NT2/D1 (cell line): ENCODE results near the gene PLCB1.

Experiments
- DNase-seq: peaks from one replicate; pipeline ENCODE4 v3.0.0-alpha.2; 2011; ENCODE audit warnings: low read depth, low spot score
- H3K27me3 ChIP-seq: 2 replicates; pipeline ENCODE4 v1.6.0; 2011; ENCODE audit warnings: mild to moderate bottlenecking; ENCODE audit not compliant: insufficient read length, insufficient read depth
- H3K36me3 ChIP-seq: 2 replicates; pipeline ENCODE4 v1.6.1; 2011; ENCODE audit warnings: mild to moderate bottlenecking, low read length, mixed read lengths; ENCODE audit not compliant: insufficient read depth, insufficient read length
- H3K4me1 ChIP-seq: 2 replicates; pipeline ENCODE4 v1.5.1; 2011; ENCODE audit not compliant: insufficient read depth, insufficient read length
- H3K4me3 ChIP-seq: 2 replicates; pipeline ENCODE4 v1.5.1; 2011; ENCODE audit warnings: low read depth; ENCODE audit not compliant: insufficient read length
- H3K9ac ChIP-seq: 2 replicates; pipeline ENCODE4 v1.6.0; 2011; ENCODE audit warnings: low read depth; ENCODE audit not compliant: insufficient read length
- H3K9me3 ChIP-seq: 2 replicates; pipeline ENCODE4 v1.5.1; 2011; ENCODE audit warnings: mild to moderate bottlenecking, low read length; ENCODE audit not compliant: insufficient read depth
- SUZ12 ChIP-seq: IDR thresholded peaks from 2 replicates; pipeline ENCODE4 v1.6.1; 2011; ENCODE audit not compliant: insufficient read length, insufficient read depth; ENCODE audit errors: extremely low read depth
- YY1 ChIP-seq: IDR thresholded peaks from 2 replicates; pipeline ENCODE4 v1.6.1; 2011; ENCODE audit not compliant: insufficient read length, insufficient read depth
- ZNF274 ChIP-seq: IDR thresholded peaks from 2 replicates; pipeline ENCODE4 v1.6.1; 2011; ENCODE audit warnings: mild to moderate bottlenecking, low read depth, low read length

Gene PLCB1

DNA sequence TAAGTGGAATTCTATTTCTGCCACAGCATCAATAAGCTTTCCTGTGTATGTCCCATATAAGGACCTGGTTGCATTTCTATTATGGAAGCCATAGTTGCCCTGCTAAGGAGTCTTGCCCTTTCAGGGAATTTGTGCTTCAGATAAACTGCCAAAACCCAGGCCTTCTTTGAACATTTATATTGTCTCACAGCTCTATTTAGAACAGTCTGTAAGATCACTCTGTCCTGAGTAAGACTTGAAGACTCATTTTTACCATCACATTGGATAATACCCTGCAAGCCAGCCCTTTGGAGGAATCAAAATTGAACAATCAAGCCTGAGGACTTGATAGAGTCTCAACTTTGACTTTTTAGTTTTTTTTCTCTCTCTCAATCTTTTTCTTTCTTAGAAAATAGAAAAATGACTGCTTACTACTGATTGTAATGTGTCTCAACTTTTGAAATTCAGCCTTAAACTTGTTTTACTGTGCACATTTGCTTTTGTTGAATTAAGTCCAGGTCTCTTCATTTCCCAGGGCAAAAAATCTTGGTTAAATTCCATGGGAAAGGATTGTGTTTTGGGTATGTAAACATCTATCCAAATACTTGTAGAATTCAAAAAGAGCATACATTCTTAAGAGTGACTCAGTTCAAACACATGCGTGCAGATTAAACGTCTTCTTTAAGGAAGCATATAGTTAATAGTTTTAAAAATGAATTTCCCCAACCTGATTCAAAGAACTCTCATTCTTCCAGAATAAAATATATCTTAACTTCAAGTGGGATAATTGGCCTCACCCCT is 91.2 kb downstream of the PLCB1 start:
- H3K4me3 ChIP-seq = no peak overlapping the region
- H3K9me3 ChIP-seq = no peaks in the 10 kb centered on the region
- no peak for DNase-seq
- no peak overlapping the region for H3K9ac ChIP-seq
- no peak for TF ChIP-seq YY1
- TF ChIP-seq ZNF274 = no peak
- TF ChIP-seq SUZ12 = no peak
- no peaks in the 10 kb centered on the region for H3K4me1 ChIP-seq
- H3K36me3 ChIP-seq = no peaks in the 10 kb centered on the region
- no peaks in the 10 kb centered on the region for H3K27me3 ChIP-seq

DNA sequence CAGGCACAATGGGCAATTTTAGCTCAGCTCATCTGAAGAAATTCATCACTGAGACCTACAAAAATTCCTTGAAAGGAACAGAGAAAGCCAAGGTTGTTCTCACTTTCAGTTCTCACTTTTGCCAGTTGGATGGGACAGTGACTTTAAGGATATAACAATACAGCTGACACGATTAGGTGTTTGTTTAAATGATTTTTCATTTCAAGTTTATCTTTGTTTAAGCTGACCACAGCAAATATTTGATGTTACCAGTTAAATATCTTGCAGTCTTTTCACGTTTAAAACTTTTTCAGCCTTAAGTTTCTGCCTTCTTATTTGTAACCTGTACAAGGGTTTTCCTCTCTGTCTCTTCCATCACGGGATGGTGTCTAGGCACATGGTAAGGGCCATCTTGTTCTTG is 93.6 kb downstream of the PLCB1 start:
- no peak overlapping the region for H3K9ac ChIP-seq

DNA sequence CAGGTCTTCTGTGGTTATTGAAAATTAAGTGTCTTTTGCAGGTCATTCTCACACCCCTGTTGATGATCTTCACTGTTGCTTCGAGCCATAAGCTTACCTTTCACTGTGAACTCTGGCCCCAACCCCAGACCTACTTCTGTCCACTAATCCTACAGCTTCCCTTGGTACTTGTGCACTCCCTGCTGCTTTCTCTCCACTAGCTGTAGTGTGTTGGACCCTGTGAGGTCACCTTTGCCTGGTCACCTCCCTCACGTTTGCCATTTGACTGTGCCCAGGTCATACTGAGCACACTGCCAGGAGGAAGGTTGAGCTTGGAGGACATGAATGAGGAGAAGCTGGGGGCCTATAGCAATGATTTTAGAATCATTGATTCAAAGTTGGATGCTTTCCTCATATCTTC is 94.0 kb downstream of the PLCB1 start:
- Histone ChIP-seq H3K4me3 (no peak overlapping the region), H3K9ac (no peak overlapping the region), H3K9me3 (no peaks in the 10 kb centered on the region), H3K36me3 (no peaks in the 10 kb centered on the region), H3K4me1 (no peaks in the 10 kb centered on the region), H3K27me3 (no peaks in the 10 kb centered on the region)
- no peak for TF ChIP-seq YY1
- TF ChIP-seq ZNF274 = no peak
- no peak for TF ChIP-seq SUZ12
- no peak for DNase-seq

More for the DNA sequence above, 93.6 kb downstream of the PLCB1 start:
- H3K9me3 ChIP-seq = no peaks in the 10 kb centered on the region
- TF ChIP-seq YY1 (no peak), SUZ12 (no peak), ZNF274 (no peak)
- no peaks in the 10 kb centered on the region for H3K36me3 ChIP-seq
- no peak overlapping the region for H3K4me3 ChIP-seq
- H3K4me1 ChIP-seq = no peaks in the 10 kb centered on the region
- DNase-seq = no peak
- no peaks in the 10 kb centered on the region for H3K27me3 ChIP-seq

DNA sequence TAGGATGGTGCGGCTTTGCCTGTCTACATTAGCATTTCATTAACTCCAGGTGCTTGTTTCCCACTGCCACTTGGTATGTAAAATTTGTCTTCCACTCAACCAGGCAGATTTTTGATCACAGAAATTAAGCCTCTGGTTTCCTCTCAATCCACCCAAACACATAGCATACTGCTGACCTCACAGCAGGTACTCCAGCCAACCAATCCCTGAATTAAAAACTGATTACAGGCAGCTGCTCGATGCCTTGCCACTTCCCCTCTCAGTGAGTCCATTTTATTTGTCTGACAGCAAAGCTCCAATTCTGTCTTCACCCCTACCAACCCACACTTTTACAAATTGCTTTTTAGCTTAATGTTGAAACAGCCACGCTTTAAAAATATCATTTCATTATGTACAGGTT is 95.2 kb downstream of the PLCB1 start:
- TF ChIP-seq ZNF274 = no peak
- no peaks in the 10 kb centered on the region for H3K4me1 ChIP-seq
- H3K4me3 ChIP-seq = no peak overlapping the region
- no peaks in the 10 kb centered on the region for H3K36me3 ChIP-seq
- H3K27me3 ChIP-seq = no peaks in the 10 kb centered on the region
- H3K9me3 ChIP-seq = no peaks in the 10 kb centered on the region
- no peak overlapping the region for H3K9ac ChIP-seq
- DNase-seq = no peak

DNA sequence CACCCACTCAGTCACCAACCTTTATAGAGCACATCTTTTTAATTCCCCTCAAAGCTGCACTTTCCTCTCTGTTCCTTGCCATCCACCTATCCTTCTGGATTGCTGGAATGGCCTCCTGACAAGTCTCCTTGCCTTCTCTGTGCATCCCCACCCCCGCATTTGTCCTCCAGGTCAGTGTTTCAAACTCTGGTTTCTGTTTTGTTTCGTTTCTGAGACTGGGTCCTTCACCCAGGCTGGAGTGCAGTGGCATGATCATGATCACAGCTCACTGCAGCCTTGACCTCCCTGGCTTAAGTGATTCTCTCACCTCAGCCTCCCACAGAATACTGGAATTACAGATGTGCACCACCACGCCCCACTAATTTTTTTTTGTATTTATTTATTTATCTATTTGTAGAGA is 96.2 kb downstream of the PLCB1 start:
- Histone ChIP-seq H3K4me1 (no peaks in the 10 kb centered on the region), H3K27me3 (no peaks in the 10 kb centered on the region), H3K9ac (no peak overlapping the region), H3K36me3 (no peaks in the 10 kb centered on the region), H3K4me3 (no peak overlapping the region), H3K9me3 (no peaks in the 10 kb centered on the region)
- no peak for DNase-seq
- no peak for TF ChIP-seq SUZ12
- TF ChIP-seq ZNF274 = no peak
- TF ChIP-seq YY1 = no peak

DNA sequence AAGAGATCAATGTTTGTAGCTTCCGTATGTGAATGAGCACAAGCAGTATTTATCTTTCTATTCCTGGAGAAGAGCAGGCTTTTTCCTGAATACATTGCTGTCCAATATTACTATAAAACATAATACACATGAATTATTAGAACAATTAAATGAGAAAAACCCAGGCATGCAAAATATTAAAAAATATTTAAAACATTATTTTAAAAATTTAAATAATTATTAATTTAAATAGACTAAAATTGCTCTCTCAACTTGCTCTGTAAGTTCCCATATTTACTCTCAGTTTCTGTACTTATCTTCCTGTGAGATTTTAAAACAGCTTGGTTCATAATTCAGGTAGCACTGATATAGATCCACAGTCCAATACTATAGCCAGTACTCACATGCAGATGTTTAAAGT is 97.0 kb downstream of the PLCB1 start:
- no peak for DNase-seq
- TF ChIP-seq SUZ12 (no peak), ZNF274 (no peak), YY1 (no peak)
- no peaks in the 10 kb centered on the region for H3K27me3 ChIP-seq

DNA sequence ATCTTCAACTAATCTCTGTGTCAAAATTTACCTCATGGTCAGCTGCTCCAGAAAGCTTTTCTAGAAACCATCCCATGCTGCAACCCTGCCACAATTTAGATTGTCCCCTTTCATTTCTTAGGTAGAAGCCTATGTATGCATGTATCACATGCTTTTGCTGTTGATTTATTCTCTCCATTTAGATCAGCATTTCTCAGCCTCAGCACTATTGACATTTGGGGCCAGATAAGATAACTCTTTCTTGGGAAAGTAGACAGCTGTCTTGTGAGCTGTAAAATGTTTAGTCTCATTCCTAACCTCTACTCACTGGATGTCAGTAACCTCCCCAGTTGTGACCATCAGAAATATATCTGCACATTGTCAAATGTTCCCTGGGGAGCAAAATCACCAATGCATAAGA is 99.0 kb downstream of the PLCB1 start:
- no peak for DNase-seq
- Histone ChIP-seq H3K4me3 (no peak overlapping the region), H3K9me3 (no peaks in the 10 kb centered on the region), H3K9ac (no peak overlapping the region), H3K27me3 (no peaks in the 10 kb centered on the region), H3K4me1 (no peaks in the 10 kb centered on the region), H3K36me3 (no peaks in the 10 kb centered on the region)
- no peak for TF ChIP-seq SUZ12
- no peak for TF ChIP-seq YY1
- no peak for TF ChIP-seq ZNF274

More for the DNA sequence above, 97.0 kb downstream of the PLCB1 start:
- no peak overlapping the region for H3K9ac ChIP-seq
- H3K9me3 ChIP-seq = no peaks in the 10 kb centered on the region
- no peak overlapping the region for H3K4me3 ChIP-seq
- H3K4me1 ChIP-seq = no peaks in the 10 kb centered on the region
- H3K36me3 ChIP-seq = no peaks in the 10 kb centered on the region

DNA sequence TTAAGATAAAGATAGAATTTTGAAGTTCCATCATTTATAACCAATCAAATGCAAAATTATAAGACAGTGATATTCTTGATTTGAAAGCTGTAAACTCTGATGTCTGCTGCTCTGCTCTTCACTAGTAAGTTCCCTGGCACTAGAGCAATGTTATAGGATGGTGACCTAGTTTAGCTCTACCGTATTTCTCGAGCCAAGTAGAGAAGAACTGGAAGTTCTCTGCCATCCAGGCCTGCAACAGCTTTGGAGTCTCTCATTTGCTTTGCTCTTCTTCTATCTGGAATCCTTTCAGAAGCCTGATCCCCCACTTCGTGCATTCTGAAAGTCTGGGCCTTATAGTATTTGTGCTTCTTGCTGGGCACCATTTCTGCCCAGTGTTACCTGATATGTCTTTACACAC is 100.3 kb downstream of the PLCB1 start:
- H3K4me3 ChIP-seq = no peak overlapping the region
- no peak for TF ChIP-seq ZNF274
- TF ChIP-seq SUZ12 = no peak
- no peak for TF ChIP-seq YY1
- H3K9ac ChIP-seq = no peak overlapping the region
- DNase-seq = no peak
- no peaks in the 10 kb centered on the region for H3K27me3 ChIP-seq
- no peaks in the 10 kb centered on the region for H3K4me1 ChIP-seq
- H3K36me3 ChIP-seq = no peaks in the 10 kb centered on the region
- no peaks in the 10 kb centered on the region for H3K9me3 ChIP-seq
